NT2/D1 (cell line): Measurements from ENCODE around the gene CD55.

Source experiments
- SUZ12 ChIP-seq: IDR thresholded peaks from 2 replicates; pipeline ENCODE4 v1.6.1; 2011; ENCODE audit not compliant: insufficient read length, insufficient read depth; ENCODE audit errors: extremely low read depth
- ZNF274 ChIP-seq: IDR thresholded peaks from 2 replicates; pipeline ENCODE4 v1.6.1; 2011; ENCODE audit warnings: mild to moderate bottlenecking, low read depth, low read length

- TF ChIP-seq ZNF274: no peak
- TF ChIP-seq SUZ12: no peak
Measured at GRCh38 chr1:207316141-207316540, 5.3 kb upstream of the CD55 start.
